HG02870 (cell line): ENCODE data around the gene TRAPPC6A.

Experiments
- ATAC-seq: cut with Tn5 transposase; IDR thresholded peaks from one replicate; pipeline ENCODE4 v1.9.1; 2021; ENCODE audit warnings: mild to moderate bottlenecking, moderate library complexity; ENCODE audit not compliant: unreplicated experiment

TRAPPC6A gene

GRCh38 chr19:45186509-45187334, 8.7 kb upstream of the TRAPPC6A start:
- no peak for ATAC-seq

- ATAC-seq = no peak
These were observed 6.1 kb upstream of the TRAPPC6A start for GRCh38 chr19:45184115-45184514.

- no peak for ATAC-seq
These were observed 4.7 kb upstream of the TRAPPC6A start for GRCh38 chr19:45182758-45183157.

GRCh38 chr19:45180936-45181335, 2.9 kb upstream of the TRAPPC6A start:
- ATAC-seq = no peak

- no peak for ATAC-seq
These were observed 1.9 kb upstream of the TRAPPC6A start for GRCh38 chr19:45179892-45180370.

GRCh38 chr19:45179072-45179891, 1.2 kb upstream of the TRAPPC6A start:
- ATAC-seq = no peak

GRCh38 chr19:45178262-45179071, 430 bp upstream of the TRAPPC6A start, which contains the start of gene BLOC1S3:
TSS of gene BLOC1S3 (plus strand) at chr19:45178784. CDS start at chr19:45179297, 513 bp downstream.
- peak; percentile 86 for ATAC-seq

- ATAC-seq = no peak
These were observed 2.3 kb downstream of the TRAPPC6A start for GRCh38 chr19:45175515-45176345.

- ATAC-seq = no peak
These were observed 4.2 kb downstream of the TRAPPC6A start for GRCh38 chr19:45173816-45174215.

- no peak for ATAC-seq
These were observed 5.3 kb downstream of the TRAPPC6A start for GRCh38 chr19:45172611-45173208.

GRCh38 chr19:45172173-45172572, 5.9 kb downstream of the TRAPPC6A start:
- no peak for ATAC-seq

GRCh38 chr19:45171211-45171623, 6.8 kb downstream of the TRAPPC6A start:
- ATAC-seq = no peak

- ATAC-seq = no peak
These were observed 7.6 kb downstream of the TRAPPC6A start for GRCh38 chr19:45170146-45171106.

- ATAC-seq = no peak
These were observed 8.4 kb downstream of the TRAPPC6A start for GRCh38 chr19:45169602-45170001.

GRCh38 chr19:45168767-45169351, 9.2 kb downstream of the TRAPPC6A start:
- no peak for ATAC-seq

- no peak for ATAC-seq
These were observed 11.2 kb downstream of the TRAPPC6A start for GRCh38 chr19:45166723-45167252.

- no peak for ATAC-seq
These were observed 13.3 kb downstream of the TRAPPC6A start for GRCh38 chr19:45164577-45165335.
